Stimulated activated CD4-positive, alpha-beta T cell treated with anti-CD3 and anti-CD28 coated beads, Interleukin-4, amount 100 ng/mL, for 4 hours (primary cell): Measurements from ENCODE around the gene IFNGR1.

Source experiments
- DNase-seq, 2 experiments: peaks; one replicate each; pipeline ENCODE4 v3.0.0-alpha.2; 2020

Gene IFNGR1

DNA sequence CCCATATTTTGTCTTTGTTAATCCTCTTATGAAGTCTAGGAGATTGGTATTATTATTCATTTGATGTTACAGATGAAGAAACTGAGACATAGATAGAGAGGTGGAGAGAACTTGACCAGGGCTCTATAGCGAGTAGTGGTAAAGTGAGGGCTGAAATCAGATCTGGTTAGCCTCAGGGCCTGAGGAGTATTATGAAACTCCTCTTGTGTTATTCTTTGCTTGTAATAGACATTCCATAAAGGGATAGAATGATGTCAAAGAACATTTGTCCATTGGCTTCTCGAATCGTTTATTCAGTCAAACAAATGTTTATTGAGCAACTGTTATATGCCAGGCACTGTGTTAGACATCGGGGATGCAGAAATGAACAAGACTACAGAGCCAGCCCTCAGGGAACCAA lies 45.7 kb downstream of the IFNGR1 start, which contains the start of gene IL22RA2:
Gene IL22RA2, minus strand, starts transcription at position 144 of the 400 bp plus-strand sequence. CDS start 11,895 bp downstream, outside the sequence.
- DNase-seq = no peak

DNA sequence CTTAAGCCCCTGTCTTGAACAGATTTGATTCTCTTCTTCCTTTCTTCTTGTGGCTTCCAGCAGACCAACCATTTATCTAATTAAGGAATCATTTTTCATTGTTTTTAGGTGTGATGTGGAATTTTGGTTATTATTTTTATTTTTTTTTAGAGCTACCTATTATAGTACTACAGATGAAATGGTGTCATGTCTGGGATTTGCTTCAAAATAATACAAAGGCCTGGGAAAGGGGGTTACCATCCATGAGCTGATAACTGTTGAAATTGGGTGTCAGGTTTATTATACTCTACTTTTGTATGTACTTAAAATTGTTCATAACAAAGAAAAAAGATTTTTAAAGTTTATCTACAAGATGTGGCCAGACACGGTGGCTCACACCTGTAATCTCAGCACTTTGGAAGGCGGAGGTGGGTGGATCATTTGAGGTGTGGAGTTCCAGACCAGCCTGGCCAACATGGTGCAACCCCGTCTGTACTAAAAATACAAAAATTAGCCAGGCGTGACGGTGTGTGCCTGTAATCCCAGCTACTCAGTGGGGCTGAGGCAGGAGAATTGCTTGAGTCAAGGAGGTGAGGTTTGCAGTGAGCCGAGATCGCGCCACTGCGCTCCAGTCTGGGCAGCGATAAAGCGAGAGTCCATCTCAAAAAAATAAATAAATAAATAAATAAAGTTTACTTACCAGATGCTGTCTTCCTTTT lies 46.3 kb downstream of the IFNGR1 start:
- no peak for DNase-seq

- DNase-seq = no peak
Measured at GRCh38 chr6:137171824-137172733, 47.1 kb downstream of the IFNGR1 start.

GRCh38 chr6:137171053-137171374 lies 48.2 kb downstream of the IFNGR1 start:
- no peak for DNase-seq

GRCh38 chr6:137170266-137171052 lies 48.7 kb downstream of the IFNGR1 start:
- DNase-seq = no peak

- DNase-seq = no peak
Measured at GRCh38 chr6:137167702-137168377, 51.3 kb downstream of the IFNGR1 start.

DNA sequence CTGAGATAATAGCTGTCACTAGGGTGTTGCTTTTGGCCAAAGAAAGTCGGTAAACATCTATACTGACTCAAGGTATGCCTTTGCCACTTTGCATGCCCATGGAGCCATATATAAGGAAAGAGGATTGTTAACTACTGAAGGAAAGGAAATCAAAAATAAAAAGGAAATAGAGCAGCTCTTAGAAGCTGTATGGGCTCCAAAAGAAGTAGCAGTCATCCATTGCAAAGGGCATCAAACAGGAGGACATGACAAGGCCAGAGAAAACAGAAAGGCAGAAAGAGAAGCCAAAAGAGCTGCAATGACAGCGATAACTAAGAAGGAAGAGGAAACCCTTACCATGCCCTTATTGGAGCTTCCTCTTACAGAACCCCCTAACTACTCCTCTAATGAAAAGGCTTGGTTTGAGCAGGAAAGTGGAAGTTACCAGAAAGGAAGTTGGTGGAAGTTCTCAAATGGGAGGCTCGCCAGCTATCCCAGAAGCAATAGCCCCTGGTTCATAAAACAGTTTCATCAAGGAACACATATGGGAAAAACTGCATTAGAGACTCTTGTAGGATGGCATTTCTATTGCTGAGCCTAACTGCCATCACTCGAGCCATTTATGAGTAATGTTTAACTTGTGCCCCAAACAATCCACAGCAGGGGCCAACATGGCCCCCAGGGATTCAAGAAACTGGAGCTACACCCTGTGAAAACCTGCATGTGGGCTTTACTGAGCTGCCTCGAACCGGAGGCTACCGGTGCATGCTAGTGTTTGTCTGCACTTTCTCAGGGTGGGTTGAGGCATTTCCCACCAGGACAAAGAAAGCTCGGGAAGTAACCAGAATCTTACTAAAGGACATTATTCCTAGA lies 52.7 kb downstream of the IFNGR1 start:
- DNase-seq = no peak

DNA sequence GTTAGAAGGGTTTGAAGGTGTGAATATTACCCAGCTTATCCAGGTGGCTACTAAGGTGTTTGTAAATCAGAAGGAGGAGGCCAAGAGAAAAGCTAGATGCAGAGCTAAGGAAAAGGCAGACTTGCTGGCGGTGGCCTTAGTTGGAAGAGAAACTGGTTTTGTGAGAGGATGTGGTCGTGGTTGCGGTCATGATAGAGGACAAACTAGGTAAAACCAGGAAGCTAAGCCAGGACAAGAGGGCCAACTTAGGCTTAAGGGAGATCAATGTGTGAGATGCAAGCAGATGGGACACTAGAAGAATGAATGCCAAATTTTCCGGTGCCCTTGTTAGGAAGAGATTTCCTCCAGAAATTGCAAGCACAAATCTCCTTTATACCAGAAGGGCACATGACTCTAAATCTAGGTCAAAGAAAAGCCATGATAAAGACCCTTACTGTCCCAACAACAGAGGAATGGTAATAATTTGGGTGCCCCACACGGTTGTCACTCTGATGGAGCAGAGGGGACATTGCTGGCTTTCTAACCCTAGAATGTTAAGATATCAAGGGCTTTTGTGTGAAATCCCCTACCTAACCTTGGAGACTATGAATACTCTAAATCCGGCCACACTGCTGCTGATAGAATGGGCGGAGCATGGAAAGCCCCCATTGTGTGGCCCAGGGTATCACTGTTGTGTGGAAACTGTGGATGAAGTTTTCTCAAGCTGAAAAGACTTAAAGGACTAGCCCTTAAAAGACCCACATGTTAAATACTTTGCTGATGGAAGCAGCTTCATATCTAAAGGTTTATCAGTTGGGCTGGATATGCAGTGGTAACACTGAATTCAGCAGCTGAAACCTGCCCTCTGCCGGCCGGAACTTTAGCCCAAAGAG lies 53.6 kb downstream of the IFNGR1 start:
- DNase-seq = no peak

- DNase-seq = no peak
Measured at GRCh38 chr6:137163732-137164318, 55.4 kb downstream of the IFNGR1 start.

- DNase-seq = no peak
Measured at GRCh38 chr6:137162692-137163306, 56.4 kb downstream of the IFNGR1 start.

DNA sequence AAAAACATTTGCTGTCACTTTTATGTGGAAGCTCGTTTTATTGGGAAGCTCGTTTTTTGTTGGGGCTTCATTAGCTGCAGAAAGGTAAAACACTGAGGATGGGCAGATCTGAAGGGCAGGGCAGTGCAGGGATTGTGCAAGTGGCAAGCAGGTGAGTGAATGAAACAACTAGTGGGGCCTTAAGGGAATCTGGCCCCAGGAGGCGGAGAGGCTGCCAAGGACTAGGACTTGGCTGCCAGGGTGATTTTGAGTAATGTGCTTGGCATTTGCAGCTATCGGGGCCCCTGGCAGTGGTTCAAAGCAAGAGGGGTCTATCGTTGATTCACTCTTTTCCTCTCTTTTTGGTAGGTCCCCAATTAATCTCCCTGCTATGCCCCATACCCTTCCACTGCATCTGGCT lies 57.2 kb downstream of the IFNGR1 start:
- DNase-seq = no peak

DNA sequence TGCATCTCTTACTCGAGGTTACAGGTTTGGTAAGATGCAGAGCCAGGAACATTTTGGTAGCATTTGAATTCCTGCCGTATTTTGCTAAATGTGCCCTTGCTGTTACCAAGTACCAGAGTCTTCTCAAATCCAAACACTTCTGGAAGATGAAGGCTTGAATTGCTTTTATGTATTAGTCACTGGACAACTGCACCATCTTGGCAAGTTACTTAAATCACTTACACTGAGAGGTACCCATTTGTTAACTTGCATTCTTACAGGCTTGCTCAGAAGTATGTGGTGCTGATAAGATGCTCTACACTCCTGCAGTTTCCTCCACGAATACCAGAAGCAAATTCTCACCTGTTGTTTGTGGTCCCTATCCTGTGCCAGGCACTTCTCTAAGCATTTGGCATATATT lies 58.4 kb downstream of the IFNGR1 start:
- no peak for DNase-seq

- no peak for DNase-seq
Measured at GRCh38 chr6:137159912-137160311, 59.3 kb downstream of the IFNGR1 start.

DNA sequence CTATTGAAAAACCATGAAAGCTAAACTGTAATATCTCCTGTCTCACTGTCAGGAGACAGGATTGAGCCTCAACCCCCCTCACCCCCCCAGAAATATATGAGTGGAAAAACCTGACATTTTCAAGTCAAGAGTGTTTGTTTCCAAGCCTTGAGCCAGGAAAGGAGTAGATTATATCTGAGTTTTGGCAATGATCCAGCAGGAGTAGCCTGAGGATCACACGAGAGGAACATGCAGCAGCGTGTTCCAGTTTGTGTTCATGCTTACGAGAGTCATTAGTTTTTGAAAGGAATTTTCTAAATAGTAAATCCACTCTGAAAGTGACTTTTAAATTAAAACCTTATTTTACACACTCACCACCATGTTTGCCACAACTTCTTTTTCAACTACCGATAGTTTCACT lies 61.6 kb downstream of the IFNGR1 start:
- DNase-seq = no peak

DNA sequence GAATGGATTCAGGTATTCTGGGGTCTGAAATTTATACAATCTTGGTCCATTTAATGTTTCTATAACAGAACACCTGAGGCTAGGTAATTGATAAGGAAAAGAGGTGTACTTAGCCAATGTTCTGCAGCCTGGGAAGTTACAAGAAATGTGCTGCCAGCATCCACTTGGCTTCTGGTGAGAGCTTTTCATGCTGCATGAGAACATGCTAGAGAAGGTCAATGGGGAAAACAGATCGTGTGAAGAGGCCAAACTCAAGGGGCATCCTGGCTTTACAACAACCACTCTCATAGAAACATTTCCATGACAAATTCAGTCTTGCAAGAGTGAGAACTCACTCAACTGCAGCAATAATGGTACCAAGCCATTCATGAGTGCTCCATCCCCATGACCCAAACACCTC lies 62.5 kb downstream of the IFNGR1 start:
- no peak for DNase-seq

GRCh38 chr6:137155830-137156229 lies 63.4 kb downstream of the IFNGR1 start:
- peak in 1 of 2 experiments; percentile 7 for DNase-seq

- DNase-seq = no peak
Measured at GRCh38 chr6:137150072-137150471, 69.1 kb downstream of the IFNGR1 start.

DNA sequence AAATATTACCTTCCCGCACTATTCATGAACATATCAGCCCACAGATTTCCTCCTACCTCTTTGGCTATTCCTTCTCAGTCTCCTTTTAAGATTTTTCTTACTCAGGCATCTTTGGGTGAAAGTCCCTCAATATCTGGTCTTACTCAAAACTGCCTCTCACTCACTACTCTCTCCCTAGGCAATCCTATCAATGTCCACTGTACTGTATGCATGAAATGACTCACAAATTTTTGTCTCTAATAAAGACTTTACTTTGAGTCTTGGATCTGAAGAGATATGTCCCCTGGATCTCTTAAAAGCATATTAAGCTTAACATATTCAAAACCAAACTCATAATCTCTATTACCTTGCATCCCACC lies 70.2 kb downstream of the IFNGR1 start:
- no peak for DNase-seq

- no peak for DNase-seq
Measured at GRCh38 chr6:137148306-137149034, 70.7 kb downstream of the IFNGR1 start.
